Lower lobe of right lung (tissue), 2 donors: ENCODE data around the gene SYPL1. TPM values are rescaled to one million over a fixed set of nuclear protein-coding genes. Genes with fewer than 3 reads are reported as not detected.
"Not testable (repeated sequence)": the region's sequence is repeated elsewhere in the genome, so short reads cannot be mapped to it uniquely, and the experiment has no call there.

ENCODE experiments used
- ATAC-seq, 2 donors: fragments of 200-7000 bp; cut with Tn5 transposase; one replicate each; pipeline ENCODE4 v1.9.1; 2020 to 2022; ENCODE audit warnings: mild to moderate bottlenecking in 2 of 2, moderate library complexity in 2 of 2
- DNase-seq: peaks from one replicate; pipeline ENCODE4 v3.0.0-alpha.2; 2020
- H3K27ac ChIP-seq: fragments of 200-600 bp; one replicate; pipeline ENCODE4 v1.8.0; 2022
- H3K27me3 ChIP-seq: fragments of 200-600 bp; one replicate; pipeline ENCODE4 v1.8.0; 2022; ENCODE audit warnings: low read depth
- H3K36me3 ChIP-seq: fragments of 200-600 bp; one replicate; pipeline ENCODE4 v1.8.0; 2022; ENCODE audit warnings: mild to moderate bottlenecking
- H3K4me1 ChIP-seq: fragments of 200-600 bp; one replicate; pipeline ENCODE4 v1.8.0; 2022
- H3K4me3 ChIP-seq: fragments of 200-600 bp; one replicate; pipeline ENCODE4 v1.8.0; 2022; ENCODE audit warnings: mild to moderate bottlenecking
- H3K9me3 ChIP-seq: fragments of 200-600 bp; one replicate; pipeline ENCODE4 v1.8.0; 2022
- CTCF ChIP-seq: fragments of 200-600 bp; IDR thresholded peaks from one replicate; pipeline ENCODE4 v1.8.0; 2022; ENCODE audit warnings: antibody characterized with exemption, mild to moderate bottlenecking
- intact Hi-C: fragments of 100-400 bp; cut with DNase I; formaldehyde crosslinking; loops from one replicate; pipeline ENCODE4 v1.11.0; 2022
- total RNA-seq: library from RNA; stranded (reverse); fragmentation: NEBNext Ultra II Directional; extraction: Animal tissue kit (Norgen Biotek cat#: 25700); gene quantifications from one replicate; pipeline ENCODE4 v1.2.1, GENCODE V29; 2021
- donor health status: DM: no; HTN: yes; CAD: no; lungs with severe emphysema.

Gene SYPL1
- total RNA-seq, 1 donor from 2014 or later, result 79.6 TPM

GRCh38 chr7:106143711-106144337, 31.7 kb upstream of the SYPL1 start:
- H3K36me3 ChIP-seq, result no peaks in the 10 kb centered on the region
- no peak for DNase-seq
- no peak overlapping the region for H3K4me3 ChIP-seq
- intact Hi-C loops, result no loop called here
- peak in 1 of 2 donors; percentile 23 for ATAC-seq
- no peak overlapping the region for H3K27ac ChIP-seq
- no peaks in the 10 kb centered on the region for H3K4me1 ChIP-seq
- H3K27me3 ChIP-seq, result no peaks in the 10 kb centered on the region
- no peaks in the 10 kb centered on the region for H3K9me3 ChIP-seq
- no peak for TF ChIP-seq CTCF

DNA sequence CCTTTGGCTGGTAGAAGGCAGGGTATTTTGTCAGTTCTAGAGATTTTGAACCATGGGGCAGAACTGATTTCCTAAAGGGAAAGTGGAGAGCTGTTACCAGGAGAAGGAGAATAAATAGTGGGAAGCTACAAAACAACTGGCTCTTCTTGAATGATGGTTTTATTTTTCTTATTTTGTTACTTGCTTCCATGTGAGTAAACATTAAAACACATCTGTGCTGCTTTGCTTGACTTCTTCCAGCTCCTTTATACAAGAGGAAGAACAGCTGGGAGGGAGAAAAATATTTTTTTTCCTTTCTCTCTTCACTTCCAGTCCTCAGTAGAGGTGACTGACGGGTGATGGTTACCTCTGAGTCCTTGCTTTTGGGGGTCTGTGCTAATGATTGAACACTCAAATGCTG, 30.0 kb upstream of the SYPL1 start:
- TF ChIP-seq CTCF, result no peak
- no peaks in the 10 kb centered on the region for H3K4me1 ChIP-seq
- H3K27me3 ChIP-seq, result no peaks in the 10 kb centered on the region
- H3K27ac ChIP-seq, result no peak overlapping the region
- H3K9me3 ChIP-seq, result no peaks in the 10 kb centered on the region
- intact Hi-C loops, result no loop called here
- ATAC-seq (no peak), DNase-seq (no peak)
- no peak overlapping the region for H3K4me3 ChIP-seq
- H3K36me3 ChIP-seq, result no peaks in the 10 kb centered on the region

DNA sequence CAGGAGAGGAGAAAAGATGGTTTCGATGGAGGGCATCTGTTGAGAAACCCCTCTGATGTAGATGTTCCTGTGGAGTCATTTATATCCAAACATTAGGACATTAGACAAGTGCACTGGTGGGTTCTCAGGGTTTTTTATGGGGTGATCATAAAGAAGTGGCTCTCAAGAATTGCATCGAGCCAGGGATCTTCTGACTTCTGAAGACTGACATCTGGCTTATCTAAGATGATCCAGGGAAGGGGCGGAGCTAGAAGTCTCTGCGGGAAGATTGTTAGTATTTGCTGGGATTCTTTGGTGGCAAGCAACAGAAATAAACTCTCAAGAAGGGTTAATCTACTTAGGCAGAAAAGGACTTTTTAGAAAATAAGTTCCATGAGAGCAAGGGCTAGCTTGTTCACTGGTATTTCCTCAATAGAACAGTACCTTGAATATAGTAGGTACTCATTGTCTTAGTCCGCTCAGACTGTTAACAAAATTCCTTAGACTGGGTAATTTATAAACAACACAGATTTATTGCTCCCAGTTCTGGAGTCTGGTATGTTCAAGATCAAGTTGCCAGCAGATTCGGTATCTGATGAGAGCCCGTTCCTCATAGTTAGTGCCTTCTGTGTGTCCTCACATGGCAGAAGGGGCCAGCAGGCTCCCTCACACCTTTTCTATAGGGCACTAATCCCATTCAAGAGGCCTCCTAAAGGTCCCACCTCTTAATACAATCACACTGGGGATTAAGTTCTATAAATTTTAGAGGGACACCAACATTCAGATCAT, 28.5 kb upstream of the SYPL1 start:
- no peak for ATAC-seq
- DNase-seq, result no peak
- no peaks in the 10 kb centered on the region for H3K9me3 ChIP-seq
- no peaks in the 10 kb centered on the region for H3K27me3 ChIP-seq
- no peak for TF ChIP-seq CTCF
- H3K36me3 ChIP-seq, result no peaks in the 10 kb centered on the region
- intact Hi-C loops, result no loop called here
- H3K27ac ChIP-seq, result no peak overlapping the region
- no peak overlapping the region for H3K4me3 ChIP-seq
- H3K4me1 ChIP-seq, result no peaks in the 10 kb centered on the region

GRCh38 chr7:106139265-106140251, 27.4 kb upstream of the SYPL1 start:
- no peak for TF ChIP-seq CTCF
- Histone ChIP-seq H3K4me1 (no peaks in the 10 kb centered on the region), H3K27me3 (no peaks in the 10 kb centered on the region), H3K27ac (no peak overlapping the region), H3K36me3 (no peaks in the 10 kb centered on the region), H3K9me3 (no peaks in the 10 kb centered on the region), H3K4me3 (no peak overlapping the region)
- ATAC-seq (peak; percentile 51), DNase-seq (no peak)
- intact Hi-C loops, result no loop called here

DNA sequence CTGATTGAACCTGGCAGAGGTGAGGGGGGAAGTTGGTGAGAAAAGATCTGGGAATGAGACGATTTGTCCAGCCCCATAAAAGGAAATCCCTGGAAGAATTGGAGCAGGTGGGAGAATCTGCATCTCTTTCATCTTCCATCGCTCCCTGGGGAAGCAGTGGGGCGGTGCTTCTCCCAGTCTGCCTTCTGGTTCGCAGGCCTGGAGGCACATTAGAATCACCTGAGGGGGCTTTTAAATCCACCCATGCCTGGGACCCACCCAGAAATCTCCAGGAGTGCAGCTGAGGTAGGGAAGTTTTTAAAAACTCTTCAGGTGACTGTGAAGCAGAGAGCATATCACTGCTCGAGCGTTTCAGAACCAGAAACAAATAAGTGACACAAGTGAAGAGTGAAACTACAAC, 26.7 kb upstream of the SYPL1 start:
- no peaks in the 10 kb centered on the region for H3K36me3 ChIP-seq

GRCh38 chr7:106138181-106138580, 26.1 kb upstream of the SYPL1 start:
- H3K36me3 ChIP-seq, H3K27ac ChIP-seq, ATAC-seq, H3K9me3 ChIP-seq, intact Hi-C loops, DNase-seq, H3K27me3 ChIP-seq, H3K4me1 ChIP-seq, H3K4me3 ChIP-seq: not testable (repeated sequence)

More for the DNA sequence above, 26.7 kb upstream of the SYPL1 start:
- Histone ChIP-seq H3K4me3 (no peak overlapping the region), H3K4me1 (no peaks in the 10 kb centered on the region), H3K9me3 (no peaks in the 10 kb centered on the region), H3K27me3 (no peaks in the 10 kb centered on the region), H3K27ac (no peak overlapping the region)
- no peak for TF ChIP-seq CTCF
- DNase-seq (no peak), ATAC-seq (no peak)
- intact Hi-C loops, result no loop called here
